HG03066 (cell line): Measurements from ENCODE around the gene GFPT1.
"Not testable (repeated sequence)": the region's sequence is repeated elsewhere in the genome, so short reads cannot be mapped to it uniquely, and the experiment has no call there.

ENCODE experiments used
- ATAC-seq: cut with Tn5 transposase; IDR thresholded peaks from one replicate; pipeline ENCODE4 v1.9.1; 2021; ENCODE audit warnings: low read depth; ENCODE audit not compliant: unreplicated experiment

Gene GFPT1

DNA sequence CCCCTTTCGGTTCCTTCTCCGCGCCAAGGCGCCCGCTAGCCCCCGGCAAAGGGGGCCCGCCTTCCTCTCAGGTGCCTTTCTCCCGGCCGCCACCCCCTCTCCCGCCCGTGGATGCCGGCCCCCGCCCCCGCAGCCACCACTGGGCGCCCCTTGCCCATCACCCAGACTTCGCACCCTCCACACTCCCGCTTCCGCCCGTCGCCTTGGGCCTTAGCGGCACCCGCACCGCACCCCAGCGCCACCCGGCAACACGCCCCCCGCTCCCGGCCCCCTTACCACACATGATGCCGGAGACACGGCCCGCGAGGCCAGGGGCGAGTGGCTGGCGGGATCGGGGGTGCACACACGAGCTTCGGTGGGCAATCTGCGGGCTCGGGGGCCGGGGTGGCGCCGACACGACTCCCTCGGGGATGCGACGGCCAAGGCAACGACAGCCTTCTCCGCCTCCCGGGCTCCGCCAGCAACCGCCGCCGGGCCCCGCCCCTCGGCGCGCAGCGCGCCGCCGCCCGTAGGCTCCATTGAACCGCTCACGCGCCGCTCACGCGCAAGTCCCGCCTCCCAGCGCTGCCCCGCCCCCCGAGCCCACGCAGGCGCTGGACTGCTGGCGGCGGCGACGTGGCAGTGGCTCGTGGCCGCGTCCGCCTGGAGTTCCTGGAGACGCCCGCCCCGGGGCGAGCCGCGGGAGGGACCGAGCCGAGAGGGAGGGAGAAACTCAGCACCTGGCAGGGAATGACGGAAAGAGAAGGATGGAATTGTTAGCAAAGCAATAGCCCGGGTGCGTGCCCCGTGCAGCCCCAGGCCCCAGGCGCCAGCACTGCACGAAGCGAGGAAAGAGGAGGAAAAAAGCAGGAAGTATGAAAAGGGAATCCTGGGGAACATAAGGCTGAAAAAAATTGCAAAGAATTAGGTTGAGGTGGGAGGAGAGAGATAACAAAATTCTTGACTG, at the start of gene GFPT1:
Gene GFPT1 (minus strand): TSS at position 439 of the 946 bp plus-strand sequence. CDS start 156 bp downstream, at position 283.
- peak; percentile 75 for ATAC-seq

DNA sequence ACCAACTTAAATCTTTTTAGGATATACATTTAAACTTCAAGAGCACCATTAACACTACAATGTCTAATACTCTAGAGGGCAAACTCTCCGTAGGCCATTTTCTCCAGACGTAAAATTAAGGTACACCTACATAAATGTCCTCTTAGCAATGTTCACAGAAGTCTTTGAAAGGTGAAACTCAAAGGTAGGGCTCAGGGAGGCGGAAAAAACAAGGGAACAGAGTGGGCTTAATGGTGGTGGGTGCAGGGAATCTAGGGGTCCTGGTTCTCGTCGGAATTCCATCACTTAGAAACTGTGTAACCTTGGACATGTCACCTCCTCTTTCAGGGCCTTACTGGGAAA, 49.5 kb upstream of the GFPT1 start:
- peak; percentile 2 for ATAC-seq

GRCh38 chr2:69434753-69435152, 47.7 kb upstream of the GFPT1 start:
- no peak for ATAC-seq

GRCh38 chr2:69429491-69430183, 42.6 kb upstream of the GFPT1 start:
- no peak for ATAC-seq

DNA sequence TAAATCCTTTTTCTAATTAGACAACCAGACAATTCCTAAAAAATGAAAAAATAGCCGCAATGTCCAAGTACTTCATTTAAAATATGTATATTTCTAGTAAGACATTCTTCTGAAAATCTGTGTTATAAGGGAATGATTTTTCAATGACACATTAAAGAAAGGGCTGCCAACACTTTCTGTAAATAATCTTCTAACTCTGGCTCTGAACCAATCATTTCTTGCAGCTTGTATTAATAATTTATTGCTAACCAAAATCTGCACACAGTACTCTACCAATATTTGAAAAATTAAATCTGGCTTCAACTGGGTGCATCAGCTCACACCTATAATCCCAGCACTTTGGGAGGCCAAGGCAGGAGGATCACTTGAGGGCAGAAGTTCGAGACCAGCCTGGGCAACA, 42.0 kb upstream of the GFPT1 start:
- ATAC-seq = no peak

- no peak for ATAC-seq
These were observed 37.4 kb upstream of the GFPT1 start for GRCh38 chr2:69424419-69424818.

- ATAC-seq = no peak
These were observed 35.2 kb upstream of the GFPT1 start for GRCh38 chr2:69422198-69422597.

DNA sequence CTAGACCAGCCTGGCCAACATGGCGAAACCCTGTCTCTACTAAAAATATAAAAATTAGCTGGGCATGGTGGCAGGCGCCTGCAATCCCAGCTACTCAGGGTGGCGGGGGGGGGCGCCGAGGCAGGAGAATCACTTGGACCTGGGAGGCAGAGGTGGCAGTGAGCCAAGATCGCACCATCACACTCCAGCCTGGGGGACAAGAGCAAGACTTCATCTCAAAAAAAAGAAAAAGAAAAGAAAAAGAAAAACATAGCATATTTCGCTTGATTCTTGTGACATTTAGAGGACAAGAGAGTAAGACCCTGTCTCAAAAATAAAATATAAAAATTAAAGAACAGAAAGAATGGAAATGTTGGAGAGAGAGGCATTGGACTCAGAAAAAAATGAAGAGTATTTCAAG, 32.1 kb upstream of the GFPT1 start:
- ATAC-seq = not testable (repeated sequence)

DNA sequence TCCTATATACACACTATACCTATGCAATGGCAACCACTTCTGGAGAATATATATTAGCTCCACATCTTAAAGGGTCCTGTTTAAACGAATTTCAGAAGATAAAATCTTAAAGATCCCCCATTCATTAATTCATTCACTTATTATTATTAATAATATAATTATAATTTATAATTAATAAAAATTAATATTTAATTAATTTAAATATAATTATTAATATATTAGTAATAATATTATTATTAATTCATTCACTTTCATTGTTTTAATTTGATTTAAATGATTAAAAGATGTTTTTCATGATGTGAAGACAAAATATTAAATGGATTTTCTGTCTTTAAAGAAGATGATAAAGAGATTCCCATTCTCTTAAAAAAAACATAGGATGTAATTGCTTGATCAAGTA, 29.1 kb upstream of the GFPT1 start:
- no peak for ATAC-seq

GRCh38 chr2:69411120-69411519, 24.1 kb upstream of the GFPT1 start:
- ATAC-seq = no peak

GRCh38 chr2:69405306-69405705, 18.3 kb upstream of the GFPT1 start:
- no peak for ATAC-seq

DNA sequence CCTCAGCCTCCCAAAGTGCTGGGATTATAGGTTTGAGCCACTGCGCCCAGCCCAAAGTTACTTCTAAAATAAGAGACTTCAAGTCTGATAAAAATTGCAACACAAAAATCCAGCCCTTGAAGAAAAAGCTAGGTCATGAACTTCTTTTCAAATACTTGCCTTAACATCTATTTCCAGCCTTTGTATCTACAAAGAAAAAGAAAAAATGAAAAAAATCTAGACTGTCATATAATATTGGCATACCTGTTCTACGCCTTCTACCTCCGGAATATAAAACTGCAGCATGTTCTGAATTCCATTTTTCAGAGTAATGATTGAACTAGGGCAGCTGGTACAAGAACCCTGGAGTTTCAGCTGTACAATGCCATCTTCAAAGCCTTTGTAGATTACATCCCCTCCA, 13.1 kb upstream of the GFPT1 start:
- ATAC-seq = no peak

DNA sequence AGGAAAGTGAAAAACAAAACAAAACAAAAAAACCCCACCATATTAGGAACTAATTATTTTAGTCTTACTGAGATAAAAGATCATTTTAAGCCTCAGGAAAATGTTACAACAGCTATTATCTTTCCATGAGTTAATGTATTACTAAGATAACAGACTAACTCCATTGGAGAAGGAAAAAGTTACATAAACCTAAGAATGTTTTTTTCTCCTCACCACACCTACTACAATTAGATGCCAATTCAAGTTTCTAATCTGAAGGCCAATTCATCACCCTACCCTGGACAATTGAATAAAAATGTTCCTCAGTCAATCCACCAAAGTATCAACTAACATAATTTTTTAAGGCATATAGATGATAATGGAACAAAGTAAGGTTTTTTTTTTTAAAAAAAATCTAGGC, 10.2 kb upstream of the GFPT1 start:
- ATAC-seq = no peak

DNA sequence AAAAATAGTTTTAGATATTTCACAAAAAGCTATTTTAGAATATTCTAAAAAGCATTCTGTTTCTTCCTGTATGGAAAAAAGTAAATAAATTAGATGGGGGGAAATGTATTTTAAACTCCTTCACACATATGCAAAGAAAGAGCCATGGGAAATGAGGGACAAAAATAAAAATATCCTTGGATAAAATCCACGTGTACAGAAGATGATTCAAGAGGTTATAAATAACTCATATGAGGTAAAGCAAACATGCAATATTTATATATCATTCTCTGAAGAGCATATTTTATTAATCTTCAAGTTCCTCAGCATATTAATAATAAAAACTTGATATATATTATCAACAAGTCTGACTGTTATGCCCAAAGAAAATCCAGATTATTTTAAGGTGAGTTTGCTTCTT, 8.8 kb upstream of the GFPT1 start:
- no peak for ATAC-seq

GRCh38 chr2:69393963-69394362, 6.9 kb upstream of the GFPT1 start:
- no peak for ATAC-seq

- ATAC-seq = no peak
These were observed 3.4 kb upstream of the GFPT1 start for GRCh38 chr2:69390471-69390870.

- ATAC-seq = no peak
These were observed 3.0 kb upstream of the GFPT1 start for GRCh38 chr2:69390001-69390400.

DNA sequence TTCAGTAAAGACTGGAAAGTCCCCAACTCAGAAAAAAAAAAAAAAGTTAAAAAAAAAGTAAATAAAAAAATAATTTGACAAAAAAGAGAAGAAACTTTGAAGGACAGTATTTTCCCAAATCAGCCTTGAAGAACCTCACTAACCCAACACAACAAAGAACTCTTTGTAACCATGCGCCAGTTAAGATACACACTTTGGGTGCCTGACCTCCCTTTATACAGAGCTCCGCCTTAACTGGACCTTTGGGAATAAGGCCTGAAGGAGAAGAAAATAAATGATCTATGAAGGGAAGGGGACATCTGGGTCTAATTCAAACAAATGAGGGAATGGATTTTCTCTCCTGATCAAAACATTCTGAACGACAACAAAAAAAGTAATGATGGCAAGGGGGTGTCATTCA, 2.2 kb upstream of the GFPT1 start:
- no peak for ATAC-seq

GRCh38 chr2:69387770-69388481, 899 bp upstream of the GFPT1 start:
- no peak for ATAC-seq

GRCh38 chr2:69386360-69386759, 667 bp downstream of the GFPT1 start:
- peak; percentile 5 for ATAC-seq

GRCh38 chr2:69385443-69386151, 1.4 kb downstream of the GFPT1 start:
- ATAC-seq = no peak
